H1 (cell line): ENCODE measurements around the gene SAAL1. TPM values are rescaled to one million over a fixed set of nuclear protein-coding genes. Genes with fewer than 3 reads are reported as not detected.

Experiments
- CTCF ChIA-PET: fragments of 300-600 bp; sonication (Branson Sonifier 250); formaldehyde crosslinking; loops from one replicate; lab custom pipeline; 2021; ENCODE audit not compliant: partially characterized antibody; lab: Charles Lee
- POLR2A ChIA-PET: fragments of 300-600 bp; sonication (Branson Sonifier 250); formaldehyde crosslinking; loops from one replicate; lab custom pipeline; 2021; ENCODE audit warnings: inconsistent platforms; ENCODE audit not compliant: partially characterized antibody; lab: Charles Lee
- DNase-seq, 2 experiments: peaks; one replicate each; pipeline versions ENCODE4 v3.0.0 to v3.0.0-alpha.2; 2010 to 2022; ENCODE audit warnings: low spot score in 2 of 2, low read depth in 1 of 2, mixed read lengths in 1 of 2
- FAIRE-seq: peaks from 2 replicates; lab custom pipeline; 2011; peaks lifted over from hg19 to GRCh38; lab: Jason Lieb, UNC
- H2AFZ ChIP-seq: 2 replicates; pipeline ENCODE4 v1.8.1; 2012; ENCODE audit warnings: low read length, inconsistent platforms
- H2AK5ac ChIP-seq: 2 replicates; pipeline ENCODE4 v1.6.1; 2013; ENCODE audit warnings: low read depth, low read length
- H2BK120ac ChIP-seq: replicated peaks from 2 replicates; pipeline ENCODE3; 2013; ENCODE audit warnings: low read depth, low read length, inconsistent platforms
- H2BK12ac ChIP-seq: 2 replicates; pipeline ENCODE4 v1.6.1; 2013; ENCODE audit warnings: low read depth, low read length
- H2BK15ac ChIP-seq: 2 replicates; pipeline ENCODE4 v1.6.1; 2013; ENCODE audit warnings: low read length
- H2BK20ac ChIP-seq: 2 replicates; pipeline ENCODE4 v1.6.1; 2013; ENCODE audit warnings: low read length
- H2BK5ac ChIP-seq: 2 replicates; pipeline ENCODE4 v1.6.1; 2013; ENCODE audit warnings: low read depth, low read length
- H3K14ac ChIP-seq: 2 replicates; pipeline ENCODE4 v1.6.1; 2013; ENCODE audit warnings: inconsistent platforms; ENCODE audit not compliant: insufficient read length
- H3K18ac ChIP-seq: 2 replicates; pipeline ENCODE4 v1.6.1; 2013; ENCODE audit warnings: low read length; ENCODE audit errors: extremely low read depth
- H3K23ac ChIP-seq: 2 replicates; pipeline ENCODE4 v1.6.1; 2013; ENCODE audit warnings: inconsistent platforms; ENCODE audit not compliant: insufficient read length
- H3K23me2 ChIP-seq: 2 replicates; pipeline ENCODE4 v1.6.1; 2013; ENCODE audit warnings: low read depth, low read length
- H3K27ac ChIP-seq: 2 replicates; pipeline ENCODE4 v1.6.1; 2011; ENCODE audit warnings: low read depth, low read length, inconsistent platforms
- H3K27me3 ChIP-seq, 4 experiments: replicated peaks in 1 of 4; 1 replicate in 1 of 4; 2 replicates in 3 of 4; pipeline versions ENCODE4 v1.6.1 to v1.8.1; 2011 to 2013; ENCODE audit warnings: low read length in 3 of 4, mild to moderate bottlenecking in 3 of 4, inconsistent platforms in 2 of 4, mixed read lengths in 2 of 4, moderate library complexity in 1 of 4; ENCODE audit not compliant: control insufficient read depth in 3 of 4, insufficient read depth in 3 of 4; ENCODE audit errors: extremely low read depth in 1 of 4
- H3K36me3 ChIP-seq, 4 experiments: 2 replicates each; pipeline versions ENCODE4 v1.6.1 to v1.8.1; 2011 to 2013; ENCODE audit warnings: mild to moderate bottlenecking in 4 of 4, low read length in 3 of 4, moderate library complexity in 2 of 4, control low read depth in 1 of 4, inconsistent platforms in 1 of 4; ENCODE audit not compliant: insufficient read depth in 4 of 4, control insufficient read depth in 2 of 4
- H3K4ac ChIP-seq: replicated peaks from 2 replicates; pipeline ENCODE3; 2013; ENCODE audit warnings: low read length, low read depth, mixed read lengths, inconsistent platforms; ENCODE audit not compliant: insufficient read length
- H3K4me1 ChIP-seq, 4 experiments: replicated peaks in 1 of 4; 1 replicate in 1 of 4; 2 replicates in 3 of 4; pipeline versions ENCODE4 v1.6.1 to v1.8.1; 2011 to 2013; ENCODE audit warnings: low read length in 3 of 4, inconsistent platforms in 2 of 4, mixed read lengths in 1 of 4; ENCODE audit not compliant: insufficient read depth in 4 of 4, control insufficient read depth in 3 of 4
- H3K4me2 ChIP-seq, 2 experiments: 2 replicates each; pipeline versions ENCODE4 v1.6.1 to v1.8.1; 2011 to 2013; ENCODE audit warnings: low read depth in 2 of 2, low read length in 2 of 2, control low read depth in 1 of 2, inconsistent platforms in 1 of 2, mild to moderate bottlenecking in 1 of 2; ENCODE audit not compliant: insufficient read depth in 1 of 2
- H3K4me3 ChIP-seq, 4 experiments: fragments of 200-600, 300-600 bp in 1 of 4; sonication (generic), shearing (Covaris generic), sonication (Bioruptor Twin) in 1 of 4; 2 replicates each; pipeline versions ENCODE4 v1.5.1 to v1.8.1; 2011 to 2016; ENCODE audit warnings: low read length in 4 of 4, low read depth in 3 of 4, control low read depth in 2 of 4, inconsistent platforms in 2 of 4, mild to moderate bottlenecking in 2 of 4, mixed read lengths in 1 of 4, moderate library complexity in 1 of 4; ENCODE audit not compliant: insufficient read depth in 2 of 4; ENCODE audit errors: extremely low read depth in 1 of 4
- H3K56ac ChIP-seq: replicated peaks from 2 replicates; pipeline ENCODE3; 2013; ENCODE audit warnings: low read depth, mild to moderate bottlenecking, mixed read lengths, low read length, inconsistent platforms; ENCODE audit not compliant: insufficient read length
- H3K79me1 ChIP-seq: 2 replicates; pipeline ENCODE4 v1.6.1; 2013; ENCODE audit warnings: low read depth, low read length, control low read depth
- H3K79me2 ChIP-seq, 2 experiments: 2 replicates each; pipeline versions ENCODE4 v1.6.1 to v1.8.1; 2012 to 2013; ENCODE audit warnings: low read length in 2 of 2, mild to moderate bottlenecking in 2 of 2, inconsistent platforms in 1 of 2; ENCODE audit not compliant: insufficient read depth in 2 of 2, control insufficient read depth in 1 of 2
- H3K9ac ChIP-seq, 4 experiments: replicated peaks in 1 of 4; 1 replicate in 1 of 4; 2 replicates in 3 of 4; pipeline versions ENCODE4 v1.6.1 to v1.8.1; 2011 to 2013; ENCODE audit warnings: low read depth in 3 of 4, low read length in 3 of 4, control low read depth in 2 of 4, mild to moderate bottlenecking in 2 of 4, moderate library complexity in 2 of 4, inconsistent platforms in 1 of 4; ENCODE audit errors: extremely low read depth in 1 of 4
- H3K9me3 ChIP-seq, 2 experiments: 2 replicates each; pipeline versions ENCODE4 v1.6.1 to v1.8.1; 2012 to 2013; ENCODE audit warnings: mild to moderate bottlenecking in 2 of 2, moderate library complexity in 2 of 2, control low read depth in 1 of 2, inconsistent platforms in 1 of 2, low read depth in 1 of 2, low read length in 1 of 2, mixed read lengths in 1 of 2; ENCODE audit not compliant: insufficient read depth in 2 of 2
- H4K20me1 ChIP-seq, 2 experiments: replicated peaks in 1 of 2; 2 replicates each; pipeline versions ENCODE3 to v1.8.1; 2011 to 2013; ENCODE audit warnings: inconsistent platforms in 2 of 2, low read length in 2 of 2, mild to moderate bottlenecking in 1 of 2; ENCODE audit not compliant: insufficient read depth in 2 of 2, control insufficient read depth in 1 of 2
- H4K5ac ChIP-seq: 2 replicates; pipeline ENCODE4 v1.6.1; 2013; ENCODE audit warnings: low read length, low read depth, mixed read lengths, inconsistent platforms; ENCODE audit not compliant: insufficient read length
- H4K8ac ChIP-seq: 2 replicates; pipeline ENCODE4 v1.8.0; 2013; ENCODE audit warnings: mild to moderate bottlenecking, moderate library complexity, low read length, inconsistent platforms; ENCODE audit not compliant: insufficient read depth; ENCODE audit errors: extremely low read depth
- H4K91ac ChIP-seq: replicated peaks from 2 replicates; pipeline ENCODE3; 2013; ENCODE audit warnings: low read length, mixed read lengths, inconsistent platforms; ENCODE audit not compliant: insufficient read length
- NRF1 ChIP-seq: IDR thresholded peaks from 2 replicates; pipeline ENCODE4 v1.6.1; 2011; ENCODE audit warnings: mild to moderate bottlenecking, low read depth, low read length, improper control_type of control experiment
- RAD21 ChIP-seq, 2 experiments: IDR thresholded peaks in 1 of 2; conservative IDR thresholded peaks in 1 of 2; 2 replicates each; pipeline ENCODE4 v1.6.1; 2011; ENCODE audit warnings: low read depth in 2 of 2, low read length in 2 of 2, improper control_type of control experiment in 1 of 2, inconsistent platforms in 1 of 2, mild to moderate bottlenecking in 1 of 2, moderate library complexity in 1 of 2
- WGBS, 2 experiments: shearing (Covaris generic) in 1 of 2; methylation state at CpG; one replicate each; pipeline versions ENCODE4 v1.1.6 to v1.1.7; 2013 to 2015; ENCODE audit warnings: low lambda C conversion rate in 2 of 2, mixed read lengths in 2 of 2, inconsistent platforms in 1 of 2, low coverage in 1 of 2, missing lambda C conversion rate in 1 of 2; ENCODE audit not compliant: insufficient replicate concordance in 2 of 2, insufficient coverage in 1 of 2, insufficient read length in 1 of 2; ENCODE audit errors: extremely low coverage in 1 of 2, missing lambda C conversion rate in 1 of 2; 5-methylcytosine and 5-hydroxymethylcytosine counted together
- long read RNA-seq, 2 experiments: library from RNA in 1 of 2; library from capped mRNA in 1 of 2; stranded (forward); transcript quantifications; one replicate each; pipeline ENCODE4 v2.0.0, GENCODE V29; 2021; ENCODE audit warnings: inconsistent platforms in 1 of 2
- polyA minus RNA-seq, 3 experiments: library from RNA; depleted of rRNA, polyadenylated mRNA; stranded (reverse); fragments of >200 nt; gene quantifications; 1 replicate in 2 of 3; 2 replicates in 1 of 3; pipeline ENCODE4 v1.2.3, GENCODE V29; 2011
- polyA plus RNA-seq, 7 experiments: library from polyadenylated mRNA; depleted of rRNA in 3 of 7; stranded (reverse) in 5 of 7; unstranded in 2 of 7; fragments of >200 nt in 5 of 7; fragments of 200-250 nt in 2 of 7; gene quantifications; 1 replicate in 5 of 7; 2 replicates in 1 of 7; 4 replicates in 1 of 7; pipeline versions ENCODE4 v1.2.1 to v1.2.3, GENCODE V29; 2011 to 2013; ENCODE audit warnings: missing spikeins in 2 of 7, mixed read lengths in 2 of 7
- total RNA-seq: library from RNA; stranded (reverse); fragmentation: NEBNext Ultra II Directional; extraction: Animal tissue kit (Norgen Biotek cat#: 25700); gene quantifications from 2 replicates; pipeline ENCODE4 v1.2.1, GENCODE V29; 2021
- TF ChIP-seq, protein P1 (sequence below): IDR thresholded peaks from 2 replicates; pipeline ENCODE4 v1.6.1; 2012; ENCODE audit warnings: inconsistent platforms

Gene SAAL1, protein sequence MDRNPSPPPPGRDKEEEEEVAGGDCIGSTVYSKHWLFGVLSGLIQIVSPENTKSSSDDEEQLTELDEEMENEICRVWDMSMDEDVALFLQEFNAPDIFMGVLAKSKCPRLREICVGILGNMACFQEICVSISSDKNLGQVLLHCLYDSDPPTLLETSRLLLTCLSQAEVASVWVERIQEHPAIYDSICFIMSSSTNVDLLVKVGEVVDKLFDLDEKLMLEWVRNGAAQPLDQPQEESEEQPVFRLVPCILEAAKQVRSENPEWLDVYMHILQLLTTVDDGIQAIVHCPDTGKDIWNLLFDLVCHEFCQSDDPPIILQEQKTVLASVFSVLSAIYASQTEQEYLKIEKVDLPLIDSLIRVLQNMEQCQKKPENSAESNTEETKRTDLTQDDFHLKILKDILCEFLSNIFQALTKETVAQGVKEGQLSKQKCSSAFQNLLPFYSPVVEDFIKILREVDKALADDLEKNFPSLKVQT
- total RNA-seq: 46.6 and 48.3 TPM in 2 replicates
- polyA plus RNA-seq (2011; rRNA removed): 17.3 and 26.4 TPM in 2 replicates
- 36.8 TPM for polyA plus RNA-seq (2011; cell fraction: cytosol; rRNA removed)
- 14.2 TPM for polyA plus RNA-seq (2011; cell fraction: nucleus; rRNA removed)
- 41.2 to 60.9 TPM (median 45.7 TPM) in 4 replicates for polyA plus RNA-seq (2012, experiment 1 of 2)
- polyA plus RNA-seq (2012, experiment 2 of 2): 10.7 TPM
- polyA plus RNA-seq (2013, experiment 1 of 2): 65.3 TPM
- 70.6 TPM for polyA plus RNA-seq (2013, experiment 2 of 2)
- polyA minus RNA-seq (2011; rRNA and poly(A)+ RNA removed): 23.5 and 30.3 TPM in 2 replicates
- polyA minus RNA-seq (2011; cell fraction: cytosol; rRNA and poly(A)+ RNA removed): 15.3 TPM
- 27.0 TPM for polyA minus RNA-seq (2011; cell fraction: nucleus; rRNA and poly(A)+ RNA removed)
- long read RNA-seq, experiment 1, transcript SAAL1-210 (12 exons, 1,526 nt): major isoform, 10 of 64 reads
- long read RNA-seq, experiment 1, partial matches to known transcripts: 41 of 64 reads
- long read RNA-seq, experiment 1, other reads (novel, unspliced or antisense): 12 of 64 reads
- long read RNA-seq, experiment 2, transcript SAAL1-202 (12 exons, 1,582 nt): major isoform, 31 of 65 reads
- long read RNA-seq, experiment 2, transcript SAAL1-201 (12 exons, 1,518 nt): minor isoform, 10 of 65 reads
- long read RNA-seq, experiment 2, partial matches to known transcripts: 12 of 65 reads
- long read RNA-seq, experiment 2, other reads (novel, unspliced or antisense): 11 of 65 reads

DNA sequence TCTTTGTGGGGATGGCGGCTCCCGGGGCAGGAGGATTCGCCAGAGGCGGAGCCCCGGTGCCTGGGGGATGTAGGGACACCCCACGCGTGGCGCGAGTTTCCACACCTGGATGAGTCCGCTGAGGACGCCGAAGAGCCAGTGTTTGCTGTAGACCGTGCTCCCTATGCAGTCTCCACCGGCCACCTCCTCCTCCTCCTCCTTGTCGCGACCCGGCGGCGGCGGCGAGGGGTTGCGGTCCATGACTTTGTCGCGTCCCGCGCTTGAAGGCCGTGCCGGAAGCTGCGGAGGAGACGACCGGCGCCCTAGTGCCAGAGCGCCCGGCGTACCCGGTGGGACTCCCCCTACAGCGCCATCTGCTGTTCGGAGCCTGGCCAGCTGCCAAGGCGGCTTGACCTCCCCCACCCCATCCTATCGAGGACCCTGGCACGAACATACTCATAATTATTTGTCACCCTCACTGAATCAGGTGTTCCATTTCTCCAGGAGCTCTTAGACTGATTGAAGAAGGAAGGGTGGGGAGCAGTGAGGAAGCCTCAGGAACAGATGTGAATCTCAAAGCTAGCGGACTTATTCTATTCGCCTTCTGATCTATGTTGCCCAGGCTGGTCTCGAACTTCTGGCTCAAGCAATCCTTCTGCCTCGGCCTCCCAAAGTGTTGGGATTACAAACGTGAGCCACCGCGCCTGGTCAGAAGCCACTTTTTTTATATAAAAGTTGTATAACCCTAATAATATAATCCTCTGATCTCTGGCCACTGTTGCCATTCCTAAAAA is at the start of gene SAAL1:
SAAL1 (minus strand) TSS at position 281 of the 773 bp plus-strand sequence; CDS start at position 240, 41 bp downstream.
- H3K4me3 ChIP-seq: peak within 1 kb of the TSS; percentile 89 to 93 (median 91)
- 0 out of 7 replicates have a peak, but pooled peaks cover 0 to 2% (median 0%) of the 10 kb centered on the region in 4 experiments for H3K4me1 ChIP-seq
- H4K20me1 ChIP-seq: peaks cover 4% of the 10 kb centered on the region in 2 experiments
- no peak for FAIRE-seq
- H2AFZ ChIP-seq: peak within 1 kb of the TSS; percentile 93; the same call in 1 of the 2 replicates
- peak within 1 kb of the TSS; percentile 58 to 59 for H3K4me2 ChIP-seq
- peak within 1 kb of the TSS; percentile 72; the same call in 1 of the 2 replicates for H3K18ac ChIP-seq
- H2AK5ac ChIP-seq: no peak within 1 kb of the TSS
- H2BK12ac ChIP-seq: no peak within 1 kb of the TSS
- H3K9ac ChIP-seq: peak within 1 kb of the TSS; percentile 82 to 90 (median 86)
- H3K23ac ChIP-seq: no peak within 1 kb of the TSS
- ChIA-PET CTCF (interaction anchor here (0.5 to 1.8 kb wide), 19 partner anchors 9 to 658 kb away, joined by 3 to 15 read pairs (median 3); partner anchors contain the start of gene LDHA), POLR2A (interaction anchor here (0.6 to 1.2 kb wide), 5 partner anchors 9 to 753 kb away, joined by 3 read pairs; no protein-coding TSS in a partner anchor)
- 11% methylated on average over 48 of the region's 48 CpGs; no CpG with 5 or more reads in 1 of the 2 experiments for WGBS, 2 experiments
- H2BK15ac ChIP-seq: no peak within 1 kb of the TSS
- H3K27ac ChIP-seq: peak within 1 kb of the TSS; percentile 75
- H4K8ac ChIP-seq: peak within 1 kb of the TSS; percentile 96
- peak within 1 kb of the TSS; percentile 79 for H3K56ac ChIP-seq
- H3K79me2 ChIP-seq: peaks cover 6 to 44% of the 10 kb centered on the region in 2 experiments
- H3K27me3 ChIP-seq: peaks cover 0 to 3% (median 0%) of the 10 kb centered on the region in 4 experiments; a peak in 1 of 7 replicates
- H2BK5ac ChIP-seq: peak within 1 kb of the TSS; percentile 75; the same call in 1 of the 2 replicates
- H4K5ac ChIP-seq: peak within 1 kb of the TSS; percentile 94
- H3K14ac ChIP-seq: no peak within 1 kb of the TSS
- peak within 1 kb of the TSS; percentile 54 for H2BK120ac ChIP-seq
- H4K91ac ChIP-seq: peak within 1 kb of the TSS; percentile 98
- H3K36me3 ChIP-seq: peaks cover 6 to 29% (median 14%) of the 10 kb centered on the region in 4 experiments
- peak; percentile 46 to 98 for DNase-seq
- no peaks in the 10 kb centered on the region for H3K9me3 ChIP-seq
- no peak within 1 kb of the TSS for H2BK20ac ChIP-seq
- peaks cover 2% of the 10 kb centered on the region; the same call in 1 of the 2 replicates for H3K79me1 ChIP-seq
- no peaks in the 10 kb centered on the region for H3K23me2 ChIP-seq
- peak within 1 kb of the TSS; percentile 46 for H3K4ac ChIP-seq
- TF ChIP-seq, protein P1, sequence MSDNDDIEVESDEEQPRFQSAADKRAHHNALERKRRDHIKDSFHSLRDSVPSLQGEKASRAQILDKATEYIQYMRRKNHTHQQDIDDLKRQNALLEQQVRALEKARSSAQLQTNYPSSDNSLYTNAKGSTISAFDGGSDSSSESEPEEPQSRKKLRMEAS: peak; percentile 68
- TF ChIP-seq NRF1: no peak
- peak; percentile 6 to 36; a peak in 1 of 4 replicates for TF ChIP-seq RAD21 (IDR thresholded peaks at IDR 0.05 in 1 of 2, conservative IDR thresholded peaks at IDR 0.05 in 1 of 2; ENCODE audit: low read depth in 2 of 2, low read length in 2 of 2)
